HepG2 (cell line): ENCODE data around the gene CCDC177. TPM values are rescaled to one million over a fixed set of nuclear protein-coding genes. Genes with fewer than 3 reads are reported as not detected.

Experiments
- ATAC-seq: fragments of 200-7000 bp; cut with Tn5 transposase; 3 replicates; pipeline ENCODE4 v1.9.1; 2020; ENCODE audit warnings: mild to moderate bottlenecking, moderate library complexity
- BruUV-seq: library from RNA; stranded (reverse); fragments of 400-500 nt; replicated peaks from 2 replicates; lab custom pipeline; 2021; lab: Mats Ljungman, UMichigan
- CTCF ChIA-PET: fragments of 300-600 bp; formaldehyde crosslinking; extraction: SDS; loops from one replicate; lab custom pipeline; 2021; ENCODE audit warnings: low total read pairs, inconsistent platforms, low intra/inter-chr PET ratio; lab: Yijun Ruan, JAX
- POLR2A ChIA-PET: fragments of 350-600 bp; sonication (Branson Sonifier 250); formaldehyde crosslinking; loops from one replicate; lab custom pipeline; 2020; ENCODE audit warnings: antibody characterized with exemption, inconsistent platforms; lab: Yijun Ruan, JAX
- DNase-seq: peaks from one replicate; pipeline ENCODE4 v3.0.0-alpha.2; 2015; ENCODE audit warnings: low spot score
- FAIRE-seq: peaks from 3 replicates; lab custom pipeline; 2011; peaks lifted over from hg19 to GRCh38; lab: Jason Lieb, UNC
- H2AFZ ChIP-seq: one replicate; pipeline ENCODE4 v1.6.1; 2011; ENCODE audit warnings: low read length, inconsistent platforms
- H3K27ac ChIP-seq: fragments of 300-600 bp; 3 replicates; pipeline ENCODE4 v1.8.0; 2011; ENCODE audit warnings: mixed run types, mild to moderate bottlenecking, mixed read lengths, low read length, inconsistent platforms; ENCODE audit not compliant: insufficient read depth; ENCODE audit errors: extremely low read length
- H3K27me3 ChIP-seq, 2 experiments: fragments of 200-600 bp in 1 of 2; 2 replicates in 1 of 2; 3 replicates in 1 of 2; pipeline versions ENCODE4 v1.6.0 to v1.8.0; 2011; ENCODE audit warnings: low read length in 2 of 2, mild to moderate bottlenecking in 2 of 2, moderate library complexity in 2 of 2, inconsistent platforms in 1 of 2; ENCODE audit not compliant: insufficient read depth in 2 of 2, control insufficient read depth in 1 of 2
- H3K36me3 ChIP-seq, 2 experiments: fragments of 200-600 bp in 1 of 2; replicated peaks in 1 of 2; 2 replicates in 1 of 2; 3 replicates in 1 of 2; pipeline versions ENCODE4 v1.5.1 to v1.8.0; 2011; ENCODE audit warnings: low read length in 2 of 2, inconsistent platforms in 1 of 2; ENCODE audit not compliant: insufficient read depth in 2 of 2, control insufficient read depth in 1 of 2
- H3K4me1 ChIP-seq: 2 replicates; pipeline ENCODE4 v1.5.1; 2012; ENCODE audit warnings: low read length, inconsistent platforms; ENCODE audit not compliant: insufficient read depth
- H3K4me2 ChIP-seq: 2 replicates; pipeline ENCODE4 v1.6.0; 2011; ENCODE audit warnings: low read depth, low read length, inconsistent platforms
- H3K4me3 ChIP-seq, 3 experiments: fragments of 200-600 bp in 1 of 3; sonication (generic), shearing (Covaris generic) in 1 of 3; replicated peaks in 1 of 3; 2 replicates each; pipeline ENCODE4 v1.5.1; 2011 to 2016; ENCODE audit warnings: low read length in 3 of 3, inconsistent platforms in 2 of 3, low read depth in 2 of 3, mild to moderate bottlenecking in 2 of 3, control low read depth in 1 of 3, mixed read lengths in 1 of 3; ENCODE audit not compliant: insufficient read depth in 1 of 3
- H3K79me2 ChIP-seq: one replicate; pipeline ENCODE4 v1.6.1; 2011; ENCODE audit warnings: low read length, inconsistent platforms; ENCODE audit not compliant: insufficient read depth
- H3K9ac ChIP-seq: 2 replicates; pipeline ENCODE4 v1.6.0; 2011; ENCODE audit warnings: mild to moderate bottlenecking, low read depth, low read length, inconsistent platforms; ENCODE audit not compliant: insufficient read depth
- H3K9me3 ChIP-seq: 2 replicates; pipeline ENCODE4 v1.5.1; 2012; ENCODE audit warnings: mild to moderate bottlenecking, low read length
- H4K20me1 ChIP-seq: 2 replicates; pipeline ENCODE4 v1.6.0; 2011; ENCODE audit warnings: inconsistent platforms, mild to moderate bottlenecking, low read length, moderate library complexity; ENCODE audit not compliant: insufficient read depth
- DMAP1 ChIP-seq: IDR thresholded peaks from 2 replicates; pipeline ENCODE4 v1.6.1; 2016
- JUN ChIP-seq: sonication (generic); formaldehyde crosslinking; IDR thresholded peaks from 2 replicates; pipeline ENCODE4 v1.4.0; 2020; ENCODE audit warnings: mild to moderate bottlenecking, missing genetic modification reagents
- KDM6A ChIP-seq: IDR thresholded peaks from 2 replicates; pipeline ENCODE4 v1.6.1; 2016; ENCODE audit warnings: low read depth
- MZF1 ChIP-seq: sonication (generic); formaldehyde crosslinking; IDR thresholded peaks from 2 replicates; pipeline ENCODE4 v1.8.1; 2023; ENCODE audit warnings: mild to moderate bottlenecking, missing genetic modification reagents, borderline replicate concordance
- RFXANK ChIP-seq: IDR thresholded peaks from 2 replicates; pipeline ENCODE4 v1.6.1; 2016
- ZNF614 ChIP-seq: IDR thresholded peaks from 2 replicates; pipeline ENCODE4 v1.6.1; 2018; ENCODE audit warnings: missing biosample characterization, missing genetic modification reagents, inconsistent platforms, borderline replicate concordance
- ZNF737 ChIP-seq: sonication (generic); formaldehyde crosslinking; IDR thresholded peaks from 2 replicates; pipeline ENCODE4 v1.5.0; 2020; ENCODE audit warnings: missing genetic modification reagents, mild to moderate bottlenecking, borderline replicate concordance
- ZNF83 ChIP-seq: sonication (generic); formaldehyde crosslinking; IDR thresholded peaks from 2 replicates; pipeline ENCODE4 v1.4.0; 2020; ENCODE audit warnings: missing genetic modification reagents, mild to moderate bottlenecking, borderline replicate concordance
- WGBS: methylation state at CpG from one replicate; pipeline ENCODE4 v1.1.6; 2017; ENCODE audit warnings: low lambda C conversion rate; 5-methylcytosine and 5-hydroxymethylcytosine counted together
- in situ Hi-C: cut with HindIII; loops from 2 replicates; pipeline ENCODE4 v1.10.0; 2017; ENCODE audit warnings: low pct_unique_long_range_greater_than_20kb; ENCODE audit not compliant: extremely low pct_ligation_motif_present
- intact Hi-C: fragments of 100-400 bp; cut with micrococcal nuclease; formaldehyde crosslinking; loops from one replicate; pipeline ENCODE4 v1.10.0; 2022; ENCODE audit not compliant: unreplicated experiment
- polyA plus RNA-seq, 8 experiments: library from polyadenylated mRNA; depleted of rRNA in 3 of 8; stranded (reverse) in 7 of 8; unstranded in 1 of 8; fragments of >200 nt; fragmentation: Illumina TruSeq in 4 of 8; extraction: Trizol in 4 of 8; gene quantifications; 2 replicates each; pipeline versions ENCODE4 v1.2.1 to v1.2.3, GENCODE V29; 2011 to 2016; ENCODE audit warnings: low read depth in 4 of 8, missing spikeins in 1 of 8, mixed read lengths in 1 of 8; ENCODE audit not compliant: insufficient read depth in 1 of 8
- total RNA-seq, 5 experiments: library from RNA; depleted of rRNA; stranded (reverse); fragments of >200 nt; fragmentation: Illumina TruSeq; extraction: Trizol; gene quantifications; 2 replicates each; pipeline ENCODE4 v1.2.3, GENCODE V29; 2016; ENCODE audit warnings: low read depth in 1 of 5
- TF ChIP-seq, protein P1 (sequence below): IDR thresholded peaks from 2 replicates; pipeline ENCODE4 v1.6.1; 2016; ENCODE audit warnings: mild to moderate bottlenecking
- TF ChIP-seq, protein P2 (sequence below): sonication (generic); formaldehyde crosslinking; IDR thresholded peaks from 2 replicates; pipeline ENCODE4 v1.4.0; 2020; ENCODE audit warnings: missing genetic modification reagents
- TF ChIP-seq, protein P3 (sequence below): sonication (generic); formaldehyde crosslinking; IDR thresholded peaks from 2 replicates; pipeline ENCODE4 v1.4.0; 2020; ENCODE audit warnings: mild to moderate bottlenecking, missing genetic modification reagents, borderline replicate concordance
- TF ChIP-seq, protein P4 (sequence below): sonication (generic); formaldehyde crosslinking; IDR thresholded peaks from 2 replicates; pipeline ENCODE4 v1.5.1; 2020; ENCODE audit warnings: mild to moderate bottlenecking, missing genetic modification reagents, moderate library complexity

CCDC177 gene
- total and polyA plus RNA-seq, 2 of the 13 experiments (the other 11 are each of a cell fraction or from before 2014, with no cell fraction given), result not detected

DNA sequence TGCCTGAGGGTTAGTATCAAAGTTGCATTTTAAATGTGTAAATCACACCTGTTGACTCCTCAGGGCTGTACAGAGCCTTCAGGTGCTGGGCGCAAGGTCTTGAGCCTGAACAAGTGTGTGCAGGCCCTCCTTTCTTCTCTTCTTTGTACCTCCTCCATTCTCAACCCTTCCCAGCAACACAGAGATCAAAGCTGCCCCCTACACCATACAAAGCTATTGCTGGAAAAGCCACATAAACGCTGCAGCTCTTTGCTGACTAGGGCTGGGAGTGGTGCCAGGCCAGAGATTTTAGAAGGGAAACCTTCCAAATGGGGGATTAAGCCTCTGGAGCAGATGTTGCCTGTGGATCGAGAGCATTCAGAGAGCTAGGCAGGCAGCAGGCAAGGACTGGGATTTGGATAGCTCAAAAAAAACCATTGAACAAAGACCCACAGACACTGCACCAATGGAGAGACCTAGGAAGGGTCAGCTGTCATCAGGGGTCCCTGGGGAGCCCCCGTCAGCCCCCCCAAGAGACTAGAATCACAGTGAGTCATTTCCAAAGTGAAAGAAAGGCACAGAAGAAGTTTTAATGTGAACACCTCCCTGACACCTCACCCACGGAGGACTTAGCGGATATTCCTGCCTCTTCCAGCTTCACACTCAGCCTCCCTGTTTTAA is 18.5 kb upstream of the CCDC177 start:
- no peak overlapping the region for H2AFZ ChIP-seq
- intact Hi-C loops, result no loop called here
- H3K27me3 ChIP-seq, result peaks cover 0 to 1% of the 10 kb centered on the region in 2 experiments; a peak in 1 of 5 replicates
- no peaks in the 10 kb centered on the region for H3K4me1 ChIP-seq
- POLR2A ChIA-PET, result no interaction called here
- H4K20me1 ChIP-seq, result no peaks in the 10 kb centered on the region
- no peak overlapping the region for H3K4me2 ChIP-seq
- H3K9me3 ChIP-seq, result no peaks in the 10 kb centered on the region
- H3K9ac ChIP-seq, result no peak overlapping the region
- ATAC-seq (no peak), FAIRE-seq (no peak), DNase-seq (no peak)
- BruUV-seq, result no TSS peak
- in situ Hi-C loops, result loop anchor here (25.0 kb wide), 2 partner anchors 419 to 719 kb away; no protein-coding TSS in a partner anchor
- CTCF ChIA-PET, result no interaction called here
- WGBS, result 43% methylated on average over 6 of the region's 6 CpGs
- no peaks in the 10 kb centered on the region for H3K36me3 ChIP-seq
- H3K4me3 ChIP-seq, result no peak overlapping the region
- H3K79me2 ChIP-seq, result no peaks in the 10 kb centered on the region
- no peak overlapping the region for H3K27ac ChIP-seq
- TF ChIP-seq DMAP1, result no peak
- TF ChIP-seq, protein P1, sequence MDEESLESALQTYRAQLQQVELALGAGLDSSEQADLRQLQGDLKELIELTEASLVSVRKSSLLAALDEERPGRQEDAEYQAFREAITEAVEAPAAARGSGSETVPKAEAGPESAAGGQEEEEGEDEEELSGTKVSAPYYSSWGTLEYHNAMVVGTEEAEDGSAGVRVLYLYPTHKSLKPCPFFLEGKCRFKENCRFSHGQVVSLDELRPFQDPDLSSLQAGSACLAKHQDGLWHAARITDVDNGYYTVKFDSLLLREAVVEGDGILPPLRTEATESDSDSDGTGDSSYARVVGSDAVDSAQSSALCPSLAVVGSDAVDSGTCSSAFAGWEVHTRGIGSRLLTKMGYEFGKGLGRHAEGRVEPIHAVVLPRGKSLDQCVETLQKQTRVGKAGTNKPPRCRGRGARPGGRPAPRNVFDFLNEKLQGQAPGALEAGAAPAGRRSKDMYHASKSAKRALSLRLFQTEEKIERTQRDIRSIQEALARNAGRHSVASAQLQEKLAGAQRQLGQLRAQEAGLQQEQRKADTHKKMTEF (CRISPR knock-in tag), result no peak
- no peak for TF ChIP-seq KDM6A (CRISPR knock-in tag)
- TF ChIP-seq, protein P2, sequence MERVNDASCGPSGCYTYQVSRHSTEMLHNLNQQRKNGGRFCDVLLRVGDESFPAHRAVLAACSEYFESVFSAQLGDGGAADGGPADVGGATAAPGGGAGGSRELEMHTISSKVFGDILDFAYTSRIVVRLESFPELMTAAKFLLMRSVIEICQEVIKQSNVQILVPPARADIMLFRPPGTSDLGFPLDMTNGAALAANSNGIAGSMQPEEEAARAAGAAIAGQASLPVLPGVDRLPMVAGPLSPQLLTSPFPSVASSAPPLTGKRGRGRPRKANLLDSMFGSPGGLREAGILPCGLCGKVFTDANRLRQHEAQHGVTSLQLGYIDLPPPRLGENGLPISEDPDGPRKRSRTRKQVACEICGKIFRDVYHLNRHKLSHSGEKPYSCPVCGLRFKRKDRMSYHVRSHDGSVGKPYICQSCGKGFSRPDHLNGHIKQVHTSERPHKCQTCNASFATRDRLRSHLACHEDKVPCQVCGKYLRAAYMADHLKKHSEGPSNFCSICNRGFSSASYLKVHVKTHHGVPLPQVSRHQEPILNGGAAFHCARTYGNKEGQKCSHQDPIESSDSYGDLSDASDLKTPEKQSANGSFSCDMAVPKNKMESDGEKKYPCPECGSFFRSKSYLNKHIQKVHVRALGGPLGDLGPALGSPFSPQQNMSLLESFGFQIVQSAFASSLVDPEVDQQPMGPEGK (CRISPR knock-in tag), result no peak
- TF ChIP-seq ZNF83 (CRISPR knock-in tag), result no peak
- no peak for TF ChIP-seq JUN
- TF ChIP-seq, protein P3, sequence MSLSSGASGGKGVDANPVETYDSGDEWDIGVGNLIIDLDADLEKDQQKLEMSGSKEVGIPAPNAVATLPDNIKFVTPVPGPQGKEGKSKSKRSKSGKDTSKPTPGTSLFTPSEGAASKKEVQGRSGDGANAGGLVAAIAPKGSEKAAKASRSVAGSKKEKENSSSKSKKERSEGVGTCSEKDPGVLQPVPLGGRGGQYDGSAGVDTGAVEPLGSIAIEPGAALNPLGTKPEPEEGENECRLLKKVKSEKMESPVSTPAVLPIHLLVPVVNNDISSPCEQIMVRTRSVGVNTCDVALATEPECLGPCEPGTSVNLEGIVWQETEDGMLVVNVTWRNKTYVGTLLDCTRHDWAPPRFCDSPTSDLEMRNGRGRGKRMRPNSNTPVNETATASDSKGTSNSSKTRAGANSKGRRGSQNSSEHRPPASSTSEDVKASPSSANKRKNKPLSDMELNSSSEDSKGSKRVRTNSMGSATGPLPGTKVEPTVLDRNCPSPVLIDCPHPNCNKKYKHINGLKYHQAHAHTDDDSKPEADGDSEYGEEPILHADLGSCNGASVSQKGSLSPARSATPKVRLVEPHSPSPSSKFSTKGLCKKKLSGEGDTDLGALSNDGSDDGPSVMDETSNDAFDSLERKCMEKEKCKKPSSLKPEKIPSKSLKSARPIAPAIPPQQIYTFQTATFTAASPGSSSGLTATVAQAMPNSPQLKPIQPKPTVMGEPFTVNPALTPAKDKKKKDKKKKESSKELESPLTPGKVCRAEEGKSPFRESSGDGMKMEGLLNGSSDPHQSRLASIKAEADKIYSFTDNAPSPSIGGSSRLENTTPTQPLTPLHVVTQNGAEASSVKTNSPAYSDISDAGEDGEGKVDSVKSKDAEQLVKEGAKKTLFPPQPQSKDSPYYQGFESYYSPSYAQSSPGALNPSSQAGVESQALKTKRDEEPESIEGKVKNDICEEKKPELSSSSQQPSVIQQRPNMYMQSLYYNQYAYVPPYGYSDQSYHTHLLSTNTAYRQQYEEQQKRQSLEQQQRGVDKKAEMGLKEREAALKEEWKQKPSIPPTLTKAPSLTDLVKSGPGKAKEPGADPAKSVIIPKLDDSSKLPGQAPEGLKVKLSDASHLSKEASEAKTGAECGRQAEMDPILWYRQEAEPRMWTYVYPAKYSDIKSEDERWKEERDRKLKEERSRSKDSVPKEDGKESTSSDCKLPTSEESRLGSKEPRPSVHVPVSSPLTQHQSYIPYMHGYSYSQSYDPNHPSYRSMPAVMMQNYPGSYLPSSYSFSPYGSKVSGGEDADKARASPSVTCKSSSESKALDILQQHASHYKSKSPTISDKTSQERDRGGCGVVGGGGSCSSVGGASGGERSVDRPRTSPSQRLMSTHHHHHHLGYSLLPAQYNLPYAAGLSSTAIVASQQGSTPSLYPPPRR (CRISPR knock-in tag), result no peak
- TF ChIP-seq ZNF614 (CRISPR knock-in tag), result no peak
- TF ChIP-seq, protein P4, sequence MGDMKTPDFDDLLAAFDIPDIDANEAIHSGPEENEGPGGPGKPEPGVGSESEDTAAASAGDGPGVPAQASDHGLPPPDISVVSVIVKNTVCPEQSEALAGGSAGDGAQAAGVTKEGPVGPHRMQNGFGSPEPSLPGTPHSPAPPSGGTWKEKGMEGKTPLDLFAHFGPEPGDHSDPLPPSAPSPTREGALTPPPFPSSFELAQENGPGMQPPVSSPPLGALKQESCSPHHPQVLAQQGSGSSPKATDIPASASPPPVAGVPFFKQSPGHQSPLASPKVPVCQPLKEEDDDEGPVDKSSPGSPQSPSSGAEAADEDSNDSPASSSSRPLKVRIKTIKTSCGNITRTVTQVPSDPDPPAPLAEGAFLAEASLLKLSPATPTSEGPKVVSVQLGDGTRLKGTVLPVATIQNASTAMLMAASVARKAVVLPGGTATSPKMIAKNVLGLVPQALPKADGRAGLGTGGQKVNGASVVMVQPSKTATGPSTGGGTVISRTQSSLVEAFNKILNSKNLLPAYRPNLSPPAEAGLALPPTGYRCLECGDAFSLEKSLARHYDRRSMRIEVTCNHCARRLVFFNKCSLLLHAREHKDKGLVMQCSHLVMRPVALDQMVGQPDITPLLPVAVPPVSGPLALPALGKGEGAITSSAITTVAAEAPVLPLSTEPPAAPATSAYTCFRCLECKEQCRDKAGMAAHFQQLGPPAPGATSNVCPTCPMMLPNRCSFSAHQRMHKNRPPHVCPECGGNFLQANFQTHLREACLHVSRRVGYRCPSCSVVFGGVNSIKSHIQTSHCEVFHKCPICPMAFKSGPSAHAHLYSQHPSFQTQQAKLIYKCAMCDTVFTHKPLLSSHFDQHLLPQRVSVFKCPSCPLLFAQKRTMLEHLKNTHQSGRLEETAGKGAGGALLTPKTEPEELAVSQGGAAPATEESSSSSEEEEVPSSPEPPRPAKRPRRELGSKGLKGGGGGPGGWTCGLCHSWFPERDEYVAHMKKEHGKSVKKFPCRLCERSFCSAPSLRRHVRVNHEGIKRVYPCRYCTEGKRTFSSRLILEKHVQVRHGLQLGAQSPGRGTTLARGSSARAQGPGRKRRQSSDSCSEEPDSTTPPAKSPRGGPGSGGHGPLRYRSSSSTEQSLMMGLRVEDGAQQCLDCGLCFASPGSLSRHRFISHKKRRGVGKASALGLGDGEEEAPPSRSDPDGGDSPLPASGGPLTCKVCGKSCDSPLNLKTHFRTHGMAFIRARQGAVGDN (CRISPR knock-in tag), result no peak
- TF ChIP-seq ZNF737 (CRISPR knock-in tag), result no peak
- no peak for TF ChIP-seq MZF1 (CRISPR knock-in tag)
- no peak for TF ChIP-seq RFXANK
